H1 (cell line): ENCODE data around the gene VEPH1.

Experiments
- CTCF ChIP-seq, 3 experiments: IDR thresholded peaks; 1 replicate in 2 of 3; 2 replicates in 1 of 3; pipeline versions ENCODE4 v1.5.1 to v1.6.1; 2011; ENCODE audit warnings: low read length in 3 of 3, mild to moderate bottlenecking in 3 of 3, inconsistent platforms in 2 of 3, low read depth in 1 of 3, moderate library complexity in 1 of 3; ENCODE audit not compliant: insufficient read depth in 1 of 3; ENCODE audit errors: control extremely low read depth in 1 of 3
- TAF1 ChIP-seq: IDR thresholded peaks from 2 replicates; pipeline ENCODE4 v1.6.1; 2011; ENCODE audit warnings: mild to moderate bottlenecking, low read depth, low read length
- TF ChIP-seq, protein P1 (sequence below): IDR thresholded peaks from 2 replicates; pipeline ENCODE4 v1.6.1; 2011; ENCODE audit warnings: low read depth, mild to moderate bottlenecking, low read length; ENCODE audit not compliant: insufficient read depth

DNA sequence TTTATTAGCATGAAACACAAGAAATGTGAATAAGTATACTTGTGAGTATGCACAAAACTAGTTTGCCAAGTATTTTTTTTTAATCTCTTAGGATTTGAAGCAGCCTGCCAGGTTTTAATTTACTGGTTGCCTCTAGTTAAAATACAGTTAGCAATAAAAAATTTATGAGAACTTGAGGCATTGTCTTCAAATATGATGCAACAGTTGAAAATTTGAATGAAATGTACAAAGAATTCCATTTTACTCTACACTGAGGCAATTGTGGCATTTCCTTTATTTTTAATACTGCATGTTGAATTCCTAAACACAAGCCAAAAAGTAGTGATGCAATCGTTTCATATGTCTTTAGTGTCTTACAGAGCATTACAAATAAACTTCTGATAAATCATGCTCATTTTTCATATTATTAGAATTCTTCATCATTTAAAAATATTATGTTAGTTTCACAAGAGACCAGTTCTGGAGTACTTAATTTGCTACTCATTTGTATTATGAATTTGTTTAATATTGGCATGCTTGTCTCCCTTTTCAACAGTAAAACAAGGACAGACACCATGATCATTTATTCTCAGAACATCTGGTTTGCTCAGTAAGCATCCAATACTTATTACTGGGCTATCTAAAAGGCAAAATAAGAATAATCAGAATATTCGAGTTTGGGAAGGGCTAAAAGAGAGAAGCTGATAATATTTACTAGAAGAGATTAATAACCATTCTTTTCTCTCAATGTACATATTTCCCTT, 191.4 kb downstream of the VEPH1 start:
- TF ChIP-seq CTCF (IDR thresholded peaks at IDR 0.05; ENCODE audit: control extremely low read depth in 1 of 3, insufficient read depth in 1 of 3, low read depth in 1 of 3, low read length in 3 of 3) (no peak), TAF1 (no peak)
- TF ChIP-seq, protein P1, sequence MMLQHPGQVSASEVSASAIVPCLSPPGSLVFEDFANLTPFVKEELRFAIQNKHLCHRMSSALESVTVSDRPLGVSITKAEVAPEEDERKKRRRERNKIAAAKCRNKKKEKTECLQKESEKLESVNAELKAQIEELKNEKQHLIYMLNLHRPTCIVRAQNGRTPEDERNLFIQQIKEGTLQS: no peak
